GM19324 (cell line): Measurements from ENCODE around the gene CFAP65.

ENCODE experiments used
- ATAC-seq: cut with Tn5 transposase; IDR thresholded peaks from one replicate; pipeline ENCODE4 v1.9.1; 2021; ENCODE audit warnings: mild to moderate bottlenecking, moderate library complexity; ENCODE audit not compliant: unreplicated experiment, low FRiP score

The CFAP65 gene, protein sequence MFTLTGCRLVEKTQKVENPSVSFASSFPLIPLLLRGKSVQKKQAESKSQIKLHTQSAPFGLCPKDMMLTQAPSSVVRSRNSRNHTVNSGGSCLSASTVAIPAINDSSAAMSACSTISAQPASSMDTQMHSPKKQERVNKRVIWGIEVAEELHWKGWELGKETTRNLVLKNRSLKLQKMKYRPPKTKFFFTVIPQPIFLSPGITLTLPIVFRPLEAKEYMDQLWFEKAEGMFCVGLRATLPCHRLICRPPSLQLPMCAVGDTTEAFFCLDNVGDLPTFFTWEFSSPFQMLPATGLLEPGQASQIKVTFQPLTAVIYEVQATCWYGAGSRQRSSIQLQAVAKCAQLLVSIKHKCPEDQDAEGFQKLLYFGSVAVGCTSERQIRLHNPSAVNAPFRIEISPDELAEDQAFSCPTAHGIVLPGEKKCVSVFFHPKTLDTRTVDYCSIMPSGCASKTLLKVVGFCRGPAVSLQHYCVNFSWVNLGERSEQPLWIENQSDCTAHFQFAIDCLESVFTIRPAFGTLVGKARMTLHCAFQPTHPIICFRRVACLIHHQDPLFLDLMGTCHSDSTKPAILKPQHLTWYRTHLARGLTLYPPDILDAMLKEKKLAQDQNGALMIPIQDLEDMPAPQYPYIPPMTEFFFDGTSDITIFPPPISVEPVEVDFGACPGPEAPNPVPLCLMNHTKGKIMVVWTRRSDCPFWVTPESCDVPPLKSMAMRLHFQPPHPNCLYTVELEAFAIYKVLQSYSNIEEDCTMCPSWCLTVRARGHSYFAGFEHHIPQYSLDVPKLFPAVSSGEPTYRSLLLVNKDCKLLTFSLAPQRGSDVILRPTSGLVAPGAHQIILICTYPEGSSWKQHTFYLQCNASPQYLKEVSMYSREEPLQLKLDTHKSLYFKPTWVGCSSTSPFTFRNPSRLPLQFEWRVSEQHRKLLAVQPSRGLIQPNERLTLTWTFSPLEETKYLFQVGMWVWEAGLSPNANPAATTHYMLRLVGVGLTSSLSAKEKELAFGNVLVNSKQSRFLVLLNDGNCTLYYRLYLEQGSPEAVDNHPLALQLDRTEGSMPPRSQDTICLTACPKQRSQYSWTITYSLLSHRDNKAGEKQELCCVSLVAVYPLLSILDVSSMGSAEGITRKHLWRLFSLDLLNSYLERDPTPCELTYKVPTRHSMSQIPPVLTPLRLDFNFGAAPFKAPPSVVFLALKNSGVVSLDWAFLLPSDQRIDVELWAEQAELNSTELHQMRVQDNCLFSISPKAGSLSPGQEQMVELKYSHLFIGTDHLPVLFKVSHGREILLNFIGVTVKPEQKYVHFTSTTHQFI (N-terminal part only)

DNA sequence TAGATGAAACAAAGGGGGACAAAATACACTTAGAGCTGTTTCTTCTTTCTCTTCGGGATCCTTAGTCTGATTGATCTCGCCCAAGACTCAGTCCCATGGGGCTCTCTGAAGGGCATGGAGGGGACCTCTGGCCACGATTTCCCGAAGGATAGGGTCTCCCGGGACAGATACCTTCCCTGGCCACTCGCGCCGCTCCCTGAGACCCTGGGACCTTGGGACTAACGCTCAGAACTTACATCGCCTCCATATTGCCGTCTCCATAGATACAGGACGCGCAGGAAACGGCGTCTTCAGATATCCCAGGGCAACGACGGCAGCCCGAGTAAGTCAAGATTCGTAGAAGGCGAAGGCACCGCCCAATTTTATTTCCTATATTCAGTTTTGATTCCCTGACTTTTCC is at the start of gene CFAP65:
CFAP65 (minus strand) TSS at position 265 of the 400 bp plus-strand sequence. CDS start 2,468 bp downstream, outside the sequence.
- ATAC-seq = no peak

DNA sequence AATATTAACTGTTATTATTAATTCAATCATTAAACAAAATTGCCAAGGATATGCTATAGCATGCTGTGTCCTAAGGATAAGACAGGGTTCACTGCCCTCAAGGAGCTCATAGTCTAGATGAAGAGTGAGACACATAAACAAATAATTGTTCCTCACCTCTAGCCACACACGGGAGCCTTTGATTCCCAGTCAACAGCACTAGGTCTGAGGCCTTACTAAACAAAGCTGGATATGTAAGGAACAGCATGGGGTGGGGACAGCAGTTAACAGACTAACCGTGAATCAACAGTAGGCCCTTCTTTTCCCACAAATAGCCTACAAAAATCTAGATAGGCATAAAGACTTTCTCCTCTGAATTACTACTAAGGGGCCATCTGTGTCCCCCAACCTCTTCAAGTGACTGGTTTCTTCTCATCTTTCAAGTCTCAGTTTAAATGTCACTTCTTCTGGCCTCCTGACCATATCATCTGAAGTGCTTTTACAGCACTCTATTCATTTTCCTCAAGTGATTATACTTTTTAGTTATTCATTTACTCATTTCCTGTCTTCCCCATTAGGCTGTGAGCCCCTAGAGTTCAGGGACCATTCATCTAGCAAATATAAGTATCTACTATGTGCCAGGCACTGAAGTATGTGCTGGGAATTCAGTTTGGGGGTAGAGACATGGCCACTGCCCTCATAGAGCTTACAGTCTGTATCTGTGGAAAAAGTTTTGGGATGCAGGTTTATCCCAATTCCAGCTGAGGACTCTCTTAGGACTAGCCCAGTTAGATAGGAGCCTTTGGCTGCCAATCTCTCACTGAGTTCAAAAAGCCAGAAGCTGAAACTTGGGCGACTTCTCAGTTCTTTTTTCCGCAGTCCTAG is 49.4 kb upstream of the CFAP65 start:
- no peak for ATAC-seq

DNA sequence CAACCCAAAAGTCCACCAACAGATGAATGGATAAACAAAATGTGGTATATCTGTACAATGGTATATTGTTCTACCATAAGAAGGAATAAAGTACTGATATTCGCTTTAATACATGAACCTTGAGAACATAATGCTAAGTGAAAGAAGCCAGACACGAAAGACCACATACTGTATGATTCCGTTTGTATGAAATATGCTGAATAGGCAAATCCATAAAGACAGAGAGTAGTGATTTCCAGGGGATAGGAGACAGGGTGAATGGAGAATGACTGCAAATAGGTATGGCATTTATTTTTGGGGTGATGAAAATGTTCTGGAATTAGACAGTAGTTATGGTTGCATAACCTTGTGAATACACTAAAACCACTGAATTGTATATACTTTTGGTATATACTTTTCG is 48.0 kb upstream of the CFAP65 start:
- ATAC-seq = no peak

DNA sequence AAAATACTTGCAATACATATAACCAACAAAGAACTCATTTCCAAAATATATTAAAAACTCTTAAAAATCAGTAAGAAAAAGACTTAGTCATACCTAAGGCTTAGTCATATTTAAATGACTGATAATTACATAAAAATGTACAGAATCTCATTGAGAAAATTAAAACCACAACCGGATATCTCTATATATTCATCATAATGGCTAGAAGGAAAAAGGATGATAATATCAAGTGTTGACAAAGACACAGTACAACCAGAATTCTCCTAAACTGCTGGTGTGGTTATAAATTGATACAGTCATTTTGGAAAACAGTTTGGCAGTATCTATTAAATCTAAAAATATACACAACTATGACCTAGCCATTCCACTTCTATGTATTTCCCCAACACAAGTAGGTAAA is 46.5 kb upstream of the CFAP65 start:
- ATAC-seq = no peak

DNA sequence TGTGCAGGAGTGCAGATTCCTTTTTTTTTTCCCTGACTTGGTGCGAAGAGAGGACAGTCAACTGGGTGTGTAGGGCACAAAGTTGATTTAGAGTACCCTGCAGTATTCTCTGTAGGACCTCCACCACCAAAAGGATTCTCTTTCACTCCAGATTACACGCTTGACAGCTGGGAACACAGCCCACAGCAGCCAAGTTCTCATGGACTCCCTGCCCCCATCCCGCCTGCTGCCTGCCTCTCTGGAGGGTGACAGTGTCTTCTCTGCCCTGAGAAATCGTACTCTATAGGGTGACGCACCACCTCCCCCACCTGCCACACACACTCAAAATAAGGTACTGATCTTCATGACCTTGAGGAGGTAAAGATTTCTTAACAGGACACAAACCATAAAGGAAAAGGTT is 46.0 kb upstream of the CFAP65 start:
- no peak for ATAC-seq

DNA sequence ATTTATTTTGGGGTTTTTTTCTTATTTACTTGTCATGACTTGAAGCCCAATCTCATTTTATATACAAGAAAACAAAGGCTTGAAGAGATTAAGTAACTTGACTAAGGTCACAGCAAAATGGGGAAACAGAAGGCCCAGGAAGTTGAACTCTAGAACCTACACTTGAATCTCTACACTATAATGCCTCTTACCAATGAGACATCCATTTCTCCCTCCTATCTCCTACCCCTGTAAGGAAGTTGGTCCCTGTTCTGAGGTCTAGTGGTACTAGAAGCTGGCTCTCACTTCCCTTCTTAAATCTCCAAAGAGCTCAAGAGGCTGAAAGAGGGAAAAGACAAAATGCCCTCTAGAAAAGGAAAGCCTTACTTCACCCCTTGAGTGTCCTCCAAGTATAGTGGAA is 44.9 kb upstream of the CFAP65 start:
- no peak for ATAC-seq

- ATAC-seq = no peak
These were observed 43.5 kb upstream of the CFAP65 start for GRCh38 chr2:219084791-219085190.

DNA sequence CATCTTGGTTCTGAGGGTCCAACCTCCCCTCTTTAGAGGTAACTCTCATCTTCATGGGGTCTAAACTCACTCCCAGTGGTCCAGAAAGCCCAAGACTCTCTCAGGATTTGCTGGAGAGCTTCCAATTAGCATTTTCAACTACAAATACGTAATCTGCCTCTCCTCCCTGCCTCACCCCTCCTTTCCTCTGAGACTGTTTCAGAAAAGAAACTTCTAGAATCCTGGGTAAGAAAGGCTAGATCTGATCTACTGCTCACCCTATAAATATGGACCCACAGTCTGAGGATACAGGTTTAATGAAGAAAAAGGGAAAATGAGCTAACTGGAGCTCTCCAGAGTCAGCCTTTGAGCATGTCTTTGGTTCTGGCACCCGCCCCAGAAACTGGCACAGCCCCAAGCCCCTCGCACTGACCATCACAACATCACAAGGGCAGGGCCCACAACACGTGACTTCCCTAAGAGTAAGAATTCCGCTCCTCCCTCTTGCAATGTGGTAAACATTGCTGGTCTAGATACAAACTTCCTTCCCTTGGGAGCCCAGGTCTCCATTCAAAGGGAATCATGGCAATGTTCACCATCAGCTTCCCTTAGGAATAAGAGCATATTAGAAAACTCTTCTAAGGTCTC is 41.1 kb upstream of the CFAP65 start:
- no peak for ATAC-seq

DNA sequence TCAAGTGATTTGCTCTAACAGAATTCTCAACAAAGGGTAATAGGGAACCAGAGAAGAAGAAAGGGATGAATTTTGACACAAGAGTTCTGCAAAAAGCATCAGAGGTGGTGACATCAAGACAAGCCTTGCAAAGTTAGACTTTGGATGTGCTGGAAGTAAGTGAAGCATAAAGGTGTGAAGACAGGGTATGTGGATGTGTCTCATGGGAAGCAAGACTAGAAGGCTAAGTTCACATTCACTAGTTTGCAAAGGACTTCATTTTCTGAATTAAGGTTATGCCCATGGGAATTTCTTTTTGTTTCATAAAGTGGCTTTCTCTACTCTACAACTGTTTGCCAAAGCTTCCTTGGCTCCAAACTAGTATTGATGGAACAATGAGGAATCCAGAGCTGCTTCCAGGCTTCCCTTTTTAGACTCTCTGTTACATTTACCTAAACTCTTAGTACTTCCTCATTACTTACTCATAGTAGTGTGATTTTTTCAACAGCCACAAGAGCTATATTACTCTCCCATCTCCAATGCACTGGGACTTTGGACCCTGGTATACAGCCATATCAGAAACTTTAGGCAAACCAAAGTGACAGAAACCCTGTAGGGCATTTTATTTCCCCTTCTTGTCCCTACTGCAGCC is 40.5 kb upstream of the CFAP65 start:
- ATAC-seq = no peak

DNA sequence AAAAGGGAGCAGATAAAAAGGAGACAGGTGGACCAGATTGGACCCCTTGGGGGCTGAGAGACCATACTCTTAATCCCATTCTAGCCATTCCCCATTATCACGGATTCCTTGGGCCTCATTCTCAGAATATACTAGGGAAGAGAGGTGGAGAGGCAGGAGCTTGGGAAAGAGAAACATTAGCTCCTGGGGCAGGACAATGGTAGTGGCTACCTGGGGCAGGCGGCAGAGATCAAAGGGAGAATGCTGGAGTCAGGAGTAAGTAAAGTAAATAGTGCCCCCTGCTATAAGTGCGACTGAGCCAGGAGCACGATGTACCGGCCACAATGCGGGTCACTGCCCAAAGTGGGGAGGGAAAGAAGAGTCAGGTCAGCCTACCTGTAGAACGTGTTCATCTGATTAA is 39.8 kb upstream of the CFAP65 start:
- ATAC-seq = no peak

DNA sequence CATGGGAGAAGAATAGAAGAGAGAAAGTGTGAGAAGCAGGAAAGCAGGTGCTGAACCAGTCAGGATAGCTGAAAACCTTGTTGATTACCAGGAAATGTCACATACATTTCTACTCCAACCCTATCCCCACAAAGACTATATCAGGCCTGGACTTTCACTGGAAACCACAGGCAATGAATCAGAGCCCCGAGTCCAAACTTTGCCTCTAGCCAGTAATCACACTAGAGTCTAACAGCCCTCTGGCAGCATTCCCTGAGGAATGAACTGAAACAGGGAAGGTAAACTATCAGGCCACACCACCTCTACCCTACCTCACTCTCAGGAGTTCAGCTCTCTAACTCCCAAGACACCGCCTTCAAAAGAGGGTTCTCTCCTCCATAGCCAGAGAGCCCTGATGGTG is 38.1 kb upstream of the CFAP65 start:
- no peak for ATAC-seq

- no peak for ATAC-seq
These were observed 37.6 kb upstream of the CFAP65 start for GRCh38 chr2:219078951-219079350.

- no peak for ATAC-seq
These were observed 36.8 kb upstream of the CFAP65 start for GRCh38 chr2:219078126-219078525.

GRCh38 chr2:219076253-219076652 is 34.9 kb upstream of the CFAP65 start:
- ATAC-seq = no peak

GRCh38 chr2:219073413-219074129 is 32.3 kb upstream of the CFAP65 start:
- no peak for ATAC-seq

- no peak for ATAC-seq
These were observed 31.5 kb upstream of the CFAP65 start for GRCh38 chr2:219072741-219073250.

DNA sequence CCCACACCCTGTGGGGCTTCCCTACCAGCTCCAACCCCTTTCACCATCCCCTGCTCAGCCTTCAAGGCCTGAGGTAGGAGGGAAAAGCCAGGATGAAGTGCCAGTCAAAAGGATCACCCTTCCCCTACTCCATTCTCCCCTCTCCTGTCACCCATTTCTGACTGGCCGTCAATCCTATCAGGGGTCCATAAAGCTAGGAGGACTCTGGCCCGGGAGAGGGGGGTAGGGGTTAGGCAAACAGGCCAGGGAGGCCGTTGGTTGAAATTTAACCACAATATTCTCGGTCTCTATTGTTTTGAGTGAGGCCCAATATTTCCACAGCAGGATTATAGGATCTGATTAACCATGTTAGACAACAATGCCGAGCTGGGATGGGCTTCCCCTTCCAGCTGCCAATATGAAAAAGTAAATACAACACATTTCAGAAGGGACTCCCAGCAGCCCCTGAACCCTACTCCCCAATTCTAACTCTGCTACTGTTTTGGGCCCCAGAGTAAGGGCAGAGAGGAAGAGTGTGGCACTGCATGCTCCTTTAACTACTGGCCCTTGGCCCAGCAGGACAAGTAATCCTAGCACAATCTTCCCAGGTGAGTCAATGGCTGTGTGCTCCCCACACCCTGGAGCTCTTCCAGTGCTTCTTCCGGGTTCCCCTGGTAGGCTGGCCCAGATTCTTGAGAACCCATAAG is 30.0 kb upstream of the CFAP65 start:
- no peak for ATAC-seq
